Activated CD8-positive, alpha-beta T cell treated with anti-CD3 and anti-CD28 coated beads, Interleukin-2, amount 10 ng/mL, durations not matched to agents 7 days and 5 days (primary cell): ENCODE data around the gene CDH16. TPM values are rescaled to one million over a fixed set of nuclear protein-coding genes. Genes with fewer than 3 reads are reported as not detected.
"Not testable (repeated sequence)": the region's sequence is repeated elsewhere in the genome, so short reads cannot be mapped to it uniquely, and the experiment has no call there.

Source experiments
- ATAC-seq: fragments of 150-1000 bp; cut with Tn5 transposase; one replicate; pipeline ENCODE4 v1.10.0; 2021; ENCODE audit warnings: moderate library complexity
- CTCF ChIA-PET: fragments of 350-600 bp; sonication (Branson Sonifier 250); formaldehyde crosslinking; loops from one replicate; lab custom pipeline; 2021; ENCODE audit warnings: antibody characterized with exemption; lab: Charles Lee
- POLR2A ChIA-PET: fragments of 350-600 bp; sonication (Branson Sonifier 250); formaldehyde crosslinking; loops from one replicate; lab custom pipeline; 2021; ENCODE audit warnings: antibody characterized with exemption; lab: Charles Lee
- DNase-seq: peaks from one replicate; pipeline ENCODE4 v3.0.0-alpha.2; 2020
- H3K27ac Mint-ChIP-seq: one replicate; pipeline ENCODE4 v1.8.0; 2021; ENCODE audit warnings: mild to moderate bottlenecking, mixed read lengths
- H3K27me3 Mint-ChIP-seq: one replicate; pipeline ENCODE4 v1.8.0; 2021; ENCODE audit warnings: low read depth, mixed read lengths
- H3K36me3 Mint-ChIP-seq: one replicate; pipeline ENCODE4 v1.8.0; 2021; ENCODE audit warnings: low read depth, mixed read lengths
- H3K4me1 Mint-ChIP-seq: one replicate; pipeline ENCODE4 v1.8.0; 2021; ENCODE audit warnings: low read depth, mixed read lengths
- H3K4me3 Mint-ChIP-seq: one replicate; pipeline ENCODE4 v1.8.0; 2021; ENCODE audit warnings: mild to moderate bottlenecking, mixed read lengths
- H3K9me3 Mint-ChIP-seq: one replicate; pipeline ENCODE4 v1.8.0; 2022; ENCODE audit warnings: mixed read lengths; ENCODE audit not compliant: insufficient read depth
- total RNA-seq, 2 experiments: library from RNA; stranded (reverse); gene quantifications; one replicate each; pipeline ENCODE4 v1.2.3, GENCODE V29; 2021

Gene CDH16
- total RNA-seq, 2 experiments from 2014 or later = not detected

GRCh38 chr16:66880288-66881013 lies 38.2 kb downstream of the CDH16 start, which contains the start of gene PDP2:
PDP2 (plus strand) TSS chr16:66880515; CDS start chr16:66884285, 3,770 bp downstream.
- H3K36me3 Mint-ChIP-seq = peaks cover 12% of the 10 kb centered on the region
- ChIA-PET CTCF (interaction anchor here (0.8 to 5.1 kb wide), 19 partner anchors 8 to 965 kb away, joined by 3 to 35 read pairs (median 4); partner anchors contain the start of genes CES3, DYNC1LI2 and NAE1), POLR2A (interaction anchor here (0.6 to 1.4 kb wide), 7 partner anchors 10 to 128 kb away, joined by 3 to 9 read pairs (median 3); no protein-coding TSS in a partner anchor)
- H3K9me3 Mint-ChIP-seq = peaks cover 5% of the 10 kb centered on the region
- peak within 1 kb of the TSS; percentile 98 for H3K27ac Mint-ChIP-seq
- H3K4me1 Mint-ChIP-seq = peaks cover 65% of the 10 kb centered on the region
- DNase-seq (peak; percentile 95), ATAC-seq (peak; percentile 98)
- H3K4me3 Mint-ChIP-seq = peak within 1 kb of the TSS; percentile 100
- no peaks in the 10 kb centered on the region for H3K27me3 Mint-ChIP-seq

- peaks cover 71% of the 10 kb centered on the region for H3K4me1 Mint-ChIP-seq
- POLR2A ChIA-PET = no interaction called here
- no peaks in the 10 kb centered on the region for H3K27me3 Mint-ChIP-seq
These were observed 40.6 kb downstream of the CDH16 start for GRCh38 chr16:66878067-66878466.

GRCh38 chr16:66874079-66874775 lies 44.5 kb downstream of the CDH16 start:
- Mint-ChIP-seq H3K27ac (peak overlapping the region; percentile 92), H3K4me1 (peaks cover 60% of the 10 kb centered on the region), H3K9me3 (peaks cover 5% of the 10 kb centered on the region), H3K36me3 (no peaks in the 10 kb centered on the region), H3K27me3 (no peaks in the 10 kb centered on the region), H3K4me3 (no peak overlapping the region)
- CTCF ChIA-PET = interaction anchor here (0.7 to 4.1 kb wide), 11 partner anchors 12 to 266 kb away, joined by 3 to 66 read pairs (median 4); partner anchors contain the start of genes DYNC1LI2 and NAE1
- peak; percentile 42 for DNase-seq
- no peak for ATAC-seq
- POLR2A ChIA-PET = interaction anchor here (1.1 to 3.2 kb wide), 3 partner anchors 28 to 270 kb away, joined by 3 to 28 read pairs (median 4); partner anchors contain the start of genes CMTM3 and NAE1

More at GRCh38 chr16:66878067-66878466, 40.6 kb downstream of the CDH16 start:
- peak; percentile 49 for DNase-seq
- Mint-ChIP-seq H3K9me3 (peaks cover 5% of the 10 kb centered on the region), H3K4me3 (no peak overlapping the region), H3K36me3 (no peaks in the 10 kb centered on the region), H3K27ac (peak overlapping the region; percentile 76)
- CTCF ChIA-PET = interaction anchor here (1.2 to 2.4 kb wide), 2 partner anchors 10 to 48 kb away, joined by 4 to 9 read pairs; partner anchors contain the start of gene NAE1
- ATAC-seq = no peak

- Mint-ChIP-seq H3K27ac (peak overlapping the region; percentile 93), H3K9me3 (peaks cover 5% of the 10 kb centered on the region), H3K36me3 (no peaks in the 10 kb centered on the region), H3K4me1 (peaks cover 58% of the 10 kb centered on the region), H3K27me3 (no peaks in the 10 kb centered on the region), H3K4me3 (no peak overlapping the region)
- POLR2A ChIA-PET = interaction anchor here (1.0 to 3.2 kb wide), 4 partner anchors 13 to 321 kb away, joined by 3 to 28 read pairs (median 3); partner anchors contain the start of genes CKLF and NAE1
- DNase-seq (no peak), ATAC-seq (no peak)
- CTCF ChIA-PET = interaction anchor here (0.8 to 4.1 kb wide), 30 partner anchors 8 to 467 kb away, joined by 3 to 66 read pairs (median 4); partner anchors contain the start of genes CKLF, DYNC1LI2, FBXL8 and NAE1
These were observed 45.0 kb downstream of the CDH16 start for GRCh38 chr16:66873685-66874055.

GRCh38 chr16:66872943-66873684 lies 45.6 kb downstream of the CDH16 start:
- POLR2A ChIA-PET = interaction anchor here (0.8 to 3.2 kb wide), 6 partner anchors 13 to 321 kb away, joined by 3 to 28 read pairs (median 3); partner anchors contain the start of genes CKLF, DYNC1LI2 and NAE1
- Mint-ChIP-seq H3K36me3 (no peaks in the 10 kb centered on the region), H3K4me3 (peak overlapping the region; percentile 80), H3K9me3 (peaks cover 5% of the 10 kb centered on the region), H3K27me3 (no peaks in the 10 kb centered on the region), H3K27ac (peak overlapping the region; percentile 93), H3K4me1 (peaks cover 53% of the 10 kb centered on the region)
- CTCF ChIA-PET = interaction anchor here (0.7 to 4.1 kb wide), 32 partner anchors 8 to 467 kb away, joined by 3 to 66 read pairs (median 4); partner anchors contain the start of genes CKLF, DYNC1LI2, FBXL8 and NAE1
- peak; percentile 98 for DNase-seq
- ATAC-seq = peak; percentile 93

GRCh38 chr16:66872559-66872942 lies 46.1 kb downstream of the CDH16 start:
- no peaks in the 10 kb centered on the region for H3K27me3 Mint-ChIP-seq
- ChIA-PET CTCF (interaction anchor here (0.7 to 4.1 kb wide), 31 partner anchors 9 to 466 kb away, joined by 3 to 66 read pairs (median 4); partner anchors contain the start of genes CKLF, DYNC1LI2, FBXL8 and NAE1), POLR2A (interaction anchor here (0.8 to 3.2 kb wide), 6 partner anchors 12 to 320 kb away, joined by 3 to 28 read pairs (median 3); partner anchors contain the start of genes CKLF, DYNC1LI2 and NAE1)
- no peak for DNase-seq
- no peak for ATAC-seq
- no peaks in the 10 kb centered on the region for H3K36me3 Mint-ChIP-seq
- H3K4me3 Mint-ChIP-seq = peak overlapping the region; percentile 80
- peaks cover 5% of the 10 kb centered on the region for H3K9me3 Mint-ChIP-seq
- H3K27ac Mint-ChIP-seq = peak overlapping the region; percentile 93
- peaks cover 51% of the 10 kb centered on the region for H3K4me1 Mint-ChIP-seq

- DNase-seq (no peak), ATAC-seq (no peak)
- Mint-ChIP-seq H3K27me3 (no peaks in the 10 kb centered on the region), H3K27ac (no peak overlapping the region), H3K9me3 (peaks cover 5% of the 10 kb centered on the region), H3K4me1 (peaks cover 51% of the 10 kb centered on the region), H3K4me3 (no peak overlapping the region), H3K36me3 (no peaks in the 10 kb centered on the region)
- CTCF ChIA-PET = interaction anchor here (1.1 to 7.5 kb wide), 16 partner anchors 10 to 263 kb away, joined by 3 to 195 read pairs (median 9); partner anchors contain the start of genes DYNC1LI2, NAE1 and PDP2
- POLR2A ChIA-PET = interaction anchor here (3.2 kb wide), 1 partner anchor 42 kb away, joined by 28 read pairs; the partner anchor contains the start of gene NAE1
These were observed 46.8 kb downstream of the CDH16 start for GRCh38 chr16:66871840-66872239.

- H3K27ac Mint-ChIP-seq, H3K27me3 Mint-ChIP-seq, H3K4me3 Mint-ChIP-seq, DNase-seq, H3K9me3 Mint-ChIP-seq, ATAC-seq, POLR2A ChIA-PET, H3K36me3 Mint-ChIP-seq: not testable (repeated sequence)
- CTCF ChIA-PET = interaction anchor here (5.4 to 7.5 kb wide), 2 partner anchors 44 to 142 kb away, joined by 55 to 195 read pairs; partner anchors contain the start of gene NAE1
- H3K4me1 Mint-ChIP-seq = peaks cover 48% of the 10 kb centered on the region
These were observed 47.3 kb downstream of the CDH16 start for GRCh38 chr16:66871363-66871762.

- Mint-ChIP-seq H3K27ac (no peak overlapping the region), H3K9me3 (no peaks in the 10 kb centered on the region), H3K36me3 (no peaks in the 10 kb centered on the region), H3K27me3 (no peaks in the 10 kb centered on the region), H3K4me3 (no peak overlapping the region), H3K4me1 (peaks cover 31% of the 10 kb centered on the region)
- ChIA-PET CTCF (interaction anchor here (0.8 to 7.5 kb wide), 9 partner anchors 10 to 306 kb away, joined by 3 to 195 read pairs (median 11); partner anchors contain the start of genes DYNC1LI2, NAE1 and PDP2), POLR2A (no interaction called here)
- no peak for DNase-seq
- no peak for ATAC-seq
These were observed 49.3 kb downstream of the CDH16 start for GRCh38 chr16:66869424-66869823.

GRCh38 chr16:66863707-66864106 lies 55.0 kb downstream of the CDH16 start:
- DNase-seq (no peak), ATAC-seq (no peak)
- Mint-ChIP-seq H3K9me3 (no peaks in the 10 kb centered on the region), H3K27me3 (no peaks in the 10 kb centered on the region), H3K4me1 (peaks cover 4% of the 10 kb centered on the region), H3K4me3 (no peak overlapping the region), H3K27ac (no peak overlapping the region), H3K36me3 (no peaks in the 10 kb centered on the region)
- CTCF ChIA-PET = interaction anchor here (1.2 to 1.4 kb wide), 2 partner anchors 22 to 33 kb away, joined by 3 to 4 read pairs; partner anchors contain the start of gene NAE1
- POLR2A ChIA-PET = no interaction called here
